Activated CD8-positive, alpha-beta T cell treated with anti-CD3 and anti-CD28 coated beads for 36 hours (primary cell): ENCODE results near the gene WDR70. TPM values are rescaled to one million over a fixed set of nuclear protein-coding genes. Genes with fewer than 3 reads are reported as not detected.
A peak's percentile ranks its signal among the peaks of the same experiment; 100 is the strongest.

Experiments
- ATAC-seq: fragments of 200-7000 bp; cut with Tn5 transposase; one replicate; pipeline ENCODE4 v1.10.0; 2021; ENCODE audit warnings: mild to moderate bottlenecking, moderate library complexity
- CTCF ChIA-PET: fragments of 350-600 bp; sonication (Branson Sonifier 250); formaldehyde crosslinking; loops from one replicate; lab custom pipeline; 2021; ENCODE audit warnings: antibody characterized with exemption; lab: Charles Lee
- POLR2A ChIA-PET: fragments of 350-600 bp; sonication (Branson Sonifier 250); formaldehyde crosslinking; loops from one replicate; lab custom pipeline; 2021; ENCODE audit warnings: antibody characterized with exemption; lab: Charles Lee
- DNase-seq: peaks from one replicate; pipeline ENCODE4 v3.0.0-alpha.2; 2020
- H3K27ac Mint-ChIP-seq: one replicate; pipeline ENCODE4 v1.8.0; 2021; ENCODE audit warnings: mild to moderate bottlenecking, mixed read lengths
- H3K27me3 Mint-ChIP-seq: one replicate; pipeline ENCODE4 v1.8.0; 2021; ENCODE audit warnings: mixed read lengths
- H3K36me3 Mint-ChIP-seq: one replicate; pipeline ENCODE4 v1.8.0; 2021; ENCODE audit warnings: low read depth, mixed read lengths
- H3K4me1 Mint-ChIP-seq: one replicate; pipeline ENCODE4 v1.8.0; 2021; ENCODE audit warnings: low read depth, mixed read lengths
- H3K4me3 Mint-ChIP-seq: one replicate; pipeline ENCODE4 v1.8.0; 2021; ENCODE audit warnings: mild to moderate bottlenecking, moderate library complexity, mixed read lengths
- H3K9me3 Mint-ChIP-seq: one replicate; pipeline ENCODE4 v1.8.0; 2021; ENCODE audit warnings: mixed read lengths
- intact Hi-C: fragments of 100-400 bp; cut with micrococcal nuclease; formaldehyde crosslinking; loops from one replicate; pipeline ENCODE4 v1.10.0; 2022
- total RNA-seq, 2 experiments: library from RNA; stranded (reverse); gene quantifications; one replicate each; pipeline ENCODE4 v1.2.3, GENCODE V29; 2021
- TF ChIP-seq, protein P1 (sequence below): fragments of 200-600 bp; IDR thresholded peaks from one replicate; pipeline ENCODE4 v1.8.0; 2022; ENCODE audit warnings: antibody characterized with exemption, mild to moderate bottlenecking

Gene WDR70
- total RNA-seq, 2 experiments from 2014 or later, result 30.8 to 32.7 TPM

DNA sequence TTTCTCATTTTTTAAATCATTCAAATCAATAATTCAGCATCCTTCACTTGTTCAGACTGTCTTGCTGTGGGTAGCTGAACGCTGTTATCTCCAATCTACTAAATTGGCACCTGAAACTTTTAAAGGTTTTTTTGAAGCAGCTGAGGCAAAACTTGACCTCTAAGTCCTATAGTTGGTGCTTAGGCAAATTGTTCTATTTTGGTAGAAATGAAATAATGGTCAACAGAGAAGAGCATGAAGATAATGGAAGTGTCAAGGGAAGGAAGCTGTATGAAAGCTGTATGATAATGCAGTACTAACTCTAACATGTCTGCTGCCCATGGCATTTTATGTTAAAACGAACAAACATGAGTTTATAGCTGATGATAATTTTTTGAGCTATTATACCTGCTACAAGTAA lies 322.8 kb downstream of the WDR70 start:
- Mint-ChIP-seq H3K27ac (no peak overlapping the region), H3K27me3 (no peaks in the 10 kb centered on the region), H3K4me1 (no peaks in the 10 kb centered on the region), H3K9me3 (no peaks in the 10 kb centered on the region), H3K4me3 (no peak overlapping the region), H3K36me3 (peaks cover 23% of the 10 kb centered on the region)
- CTCF ChIA-PET, result interaction anchor here (3.6 kb wide), 1 partner anchor 491 kb away, joined by 8 read pairs; no protein-coding TSS in a partner anchor
- no peak for ATAC-seq
- no peak for DNase-seq
- TF ChIP-seq, protein P1, sequence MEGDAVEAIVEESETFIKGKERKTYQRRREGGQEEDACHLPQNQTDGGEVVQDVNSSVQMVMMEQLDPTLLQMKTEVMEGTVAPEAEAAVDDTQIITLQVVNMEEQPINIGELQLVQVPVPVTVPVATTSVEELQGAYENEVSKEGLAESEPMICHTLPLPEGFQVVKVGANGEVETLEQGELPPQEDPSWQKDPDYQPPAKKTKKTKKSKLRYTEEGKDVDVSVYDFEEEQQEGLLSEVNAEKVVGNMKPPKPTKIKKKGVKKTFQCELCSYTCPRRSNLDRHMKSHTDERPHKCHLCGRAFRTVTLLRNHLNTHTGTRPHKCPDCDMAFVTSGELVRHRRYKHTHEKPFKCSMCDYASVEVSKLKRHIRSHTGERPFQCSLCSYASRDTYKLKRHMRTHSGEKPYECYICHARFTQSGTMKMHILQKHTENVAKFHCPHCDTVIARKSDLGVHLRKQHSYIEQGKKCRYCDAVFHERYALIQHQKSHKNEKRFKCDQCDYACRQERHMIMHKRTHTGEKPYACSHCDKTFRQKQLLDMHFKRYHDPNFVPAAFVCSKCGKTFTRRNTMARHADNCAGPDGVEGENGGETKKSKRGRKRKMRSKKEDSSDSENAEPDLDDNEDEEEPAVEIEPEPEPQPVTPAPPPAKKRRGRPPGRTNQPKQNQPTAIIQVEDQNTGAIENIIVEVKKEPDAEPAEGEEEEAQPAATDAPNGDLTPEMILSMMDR, result no peak
- POLR2A ChIA-PET, result no interaction called here
- intact Hi-C loops, result no loop called here

DNA sequence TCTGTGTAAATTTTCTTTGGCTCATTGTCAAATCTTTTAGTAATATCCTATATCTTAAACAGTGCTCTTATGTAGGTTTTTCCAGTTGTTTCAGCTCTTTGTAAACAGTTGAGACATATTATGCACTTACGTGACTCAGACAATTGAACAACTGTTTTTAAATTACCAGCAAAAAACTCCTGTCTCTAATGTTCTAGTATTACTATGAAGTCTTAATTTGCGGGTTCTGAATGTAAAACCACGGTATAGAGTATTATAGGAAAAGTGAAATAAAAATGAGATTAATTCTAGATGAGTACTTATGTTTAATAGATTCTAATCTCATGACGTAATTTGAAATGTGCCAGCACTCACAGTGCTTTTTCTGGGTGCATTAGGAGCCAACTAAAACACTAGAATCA lies 324.7 kb downstream of the WDR70 start:
- POLR2A ChIA-PET, result no interaction called here
- peaks cover 23% of the 10 kb centered on the region for H3K36me3 Mint-ChIP-seq
- TF ChIP-seq, protein P1, result no peak
- no peak for ATAC-seq
- CTCF ChIA-PET, result interaction anchor here (3.6 kb wide), 1 partner anchor 489 kb away, joined by 8 read pairs; no protein-coding TSS in a partner anchor
- no peak overlapping the region for H3K27ac Mint-ChIP-seq
- no peaks in the 10 kb centered on the region for H3K4me1 Mint-ChIP-seq
- H3K4me3 Mint-ChIP-seq, result no peak overlapping the region
- no peaks in the 10 kb centered on the region for H3K27me3 Mint-ChIP-seq
- intact Hi-C loops, result no loop called here
- no peak for DNase-seq
- H3K9me3 Mint-ChIP-seq, result no peaks in the 10 kb centered on the region

DNA sequence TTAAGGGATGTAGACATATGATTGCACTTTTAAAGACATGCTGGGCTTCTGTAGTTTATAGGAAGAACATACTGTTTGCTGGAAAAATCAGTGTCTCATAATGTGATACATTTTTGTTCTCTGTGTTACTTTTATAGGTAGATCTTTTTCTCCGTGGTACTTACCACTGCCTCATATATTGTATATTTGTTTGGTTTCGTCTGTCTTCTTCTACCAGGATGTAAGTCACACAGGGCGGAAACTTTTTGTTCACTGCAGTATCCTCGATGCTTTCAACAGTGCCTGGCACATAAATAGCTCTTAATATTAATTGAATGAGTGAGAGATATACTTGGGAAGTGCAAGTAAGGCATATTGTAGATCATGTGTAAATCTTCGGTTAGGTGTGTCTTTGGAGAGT lies 325.3 kb downstream of the WDR70 start:
- TF ChIP-seq, protein P1, result no peak
- Mint-ChIP-seq H3K36me3 (peaks cover 20% of the 10 kb centered on the region), H3K27ac (no peak overlapping the region), H3K4me3 (no peak overlapping the region), H3K4me1 (no peaks in the 10 kb centered on the region), H3K27me3 (no peaks in the 10 kb centered on the region), H3K9me3 (no peaks in the 10 kb centered on the region)
- no peak for DNase-seq
- ChIA-PET POLR2A (no interaction called here), CTCF (no interaction called here)
- no peak for ATAC-seq
- intact Hi-C loops, result no loop called here

DNA sequence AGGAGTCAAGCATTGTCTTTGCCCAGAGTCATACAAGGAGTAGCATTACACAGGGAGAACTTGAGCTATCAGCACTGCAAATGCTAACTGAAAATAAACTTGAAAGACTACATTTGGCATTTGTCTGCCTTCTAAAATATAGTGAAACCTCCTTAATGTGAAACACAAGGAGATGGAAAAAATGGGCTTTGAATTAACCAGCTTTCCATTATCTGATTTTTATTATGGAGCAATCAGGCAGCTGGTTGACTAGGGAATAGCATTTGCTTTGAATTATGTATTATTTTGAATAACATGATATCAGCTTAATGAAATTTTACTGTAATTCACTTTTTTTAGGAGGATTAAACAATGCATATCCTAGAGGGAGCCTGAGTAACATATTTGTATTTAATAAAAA lies 329.9 kb downstream of the WDR70 start:
- ATAC-seq (no peak), DNase-seq (no peak)
- Mint-ChIP-seq H3K36me3 (peaks cover 8% of the 10 kb centered on the region), H3K9me3 (no peaks in the 10 kb centered on the region), H3K4me1 (peaks cover 9% of the 10 kb centered on the region), H3K4me3 (no peak overlapping the region), H3K27ac (no peak overlapping the region), H3K27me3 (no peaks in the 10 kb centered on the region)
- TF ChIP-seq, protein P1, result no peak
- POLR2A ChIA-PET, result no interaction called here
- CTCF ChIA-PET, result interaction anchor here (1.1 kb wide), 1 partner anchor 14 kb away, joined by 3 read pairs; no protein-coding TSS in a partner anchor
- intact Hi-C loops, result no loop called here

DNA sequence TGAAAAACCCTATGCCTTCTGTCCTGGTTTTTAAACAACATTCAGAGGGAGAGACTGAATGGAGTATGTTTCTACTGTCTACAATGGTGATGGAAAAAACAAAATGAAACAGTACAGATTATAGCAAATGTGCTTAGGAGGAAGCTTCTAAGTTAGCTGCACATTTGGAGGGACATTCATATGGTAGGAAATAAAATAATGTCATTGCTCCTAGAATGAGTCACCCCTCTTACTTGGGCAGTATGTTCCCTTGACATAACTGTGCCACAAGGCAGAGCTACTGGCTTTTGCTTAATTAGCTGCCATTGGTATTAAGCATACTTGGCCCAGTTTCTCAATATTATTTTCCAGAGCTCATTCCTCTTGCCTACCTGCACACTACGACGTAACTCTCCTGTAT lies 331.8 kb downstream of the WDR70 start:
- no peak overlapping the region for H3K27ac Mint-ChIP-seq
- H3K36me3 Mint-ChIP-seq, result peaks cover 4% of the 10 kb centered on the region
- ChIA-PET POLR2A (interaction anchor here (0.5 kb wide), 1 partner anchor 496 kb away, joined by 3 read pairs; no protein-coding TSS in a partner anchor), CTCF (no interaction called here)
- no peaks in the 10 kb centered on the region for H3K27me3 Mint-ChIP-seq
- no peaks in the 10 kb centered on the region for H3K9me3 Mint-ChIP-seq
- peak; percentile 53 for ATAC-seq
- TF ChIP-seq, protein P1, result no peak
- no peak for DNase-seq
- peaks cover 9% of the 10 kb centered on the region for H3K4me1 Mint-ChIP-seq
- intact Hi-C loops, result no loop called here
- H3K4me3 Mint-ChIP-seq, result no peak overlapping the region
